Psoas muscle (tissue), 8 donors: ENCODE measurements around the gene HMCN2. TPM values are rescaled to one million over a fixed set of nuclear protein-coding genes. Genes with fewer than 3 reads are reported as not detected.

Experiments
- ATAC-seq, 4 donors: fragments of 200-7000 bp; cut with Tn5 transposase; one replicate each; pipeline ENCODE4 v1.9.1; 2020; ENCODE audit warnings: moderate library complexity in 3 of 4, mild to moderate bottlenecking in 2 of 4
- DNase-seq, 2 donors: peaks; one replicate each; pipeline ENCODE4 v3.0.0-alpha.2; 2020
- H3K27ac ChIP-seq: fragments of 200-600 bp; one replicate; pipeline ENCODE4 v1.8.0; 2022
- H3K27me3 ChIP-seq, 3 donors: fragments of 200-600 bp in 1 of 3; one replicate each; pipeline versions ENCODE4 v1.6.1 to v1.8.0; 2013 to 2022; ENCODE audit warnings: low read length in 2 of 3, mild to moderate bottlenecking in 2 of 3, moderate library complexity in 1 of 3; ENCODE audit not compliant: insufficient read depth in 3 of 3
- H3K36me3 ChIP-seq, 2 donors: fragments of 200-600 bp in 1 of 2; one replicate each; pipeline versions ENCODE4 v1.6.1 to v1.8.0; 2013 to 2022; ENCODE audit warnings: low read depth in 1 of 2, mild to moderate bottlenecking in 1 of 2, moderate library complexity in 1 of 2; ENCODE audit not compliant: insufficient read depth in 1 of 2
- H3K4me1 ChIP-seq: fragments of 200-600 bp; one replicate; pipeline ENCODE4 v1.8.0; 2022
- H3K4me3 ChIP-seq: fragments of 200-600 bp; one replicate; pipeline ENCODE4 v1.8.0; 2022; ENCODE audit warnings: mild to moderate bottlenecking
- H3K9me3 ChIP-seq: fragments of 200-600 bp; one replicate; pipeline ENCODE4 v1.8.0; 2022
- CTCF ChIP-seq: fragments of 200-600 bp; IDR thresholded peaks from one replicate; pipeline ENCODE4 v1.8.0; 2022; ENCODE audit warnings: antibody characterized with exemption
- WGBS, 3 donors: extraction: QIAGEN DNeasy Blood & Tissue Kit; methylation state at CpG; one replicate each; pipeline versions ENCODE4 v1.1.6 to v1.1.7; 2013; 5-methylcytosine and 5-hydroxymethylcytosine counted together
- intact Hi-C, 2 donors: fragments of 100-400 bp; cut with DNase I; formaldehyde crosslinking; loops; one replicate each; pipeline versions ENCODE4 v1.11.0 to v1.14.2; 2022
- polyA plus RNA-seq, 3 donors: library from polyadenylated mRNA; stranded (reverse); fragments of 200-250 nt; gene quantifications; one replicate each; pipeline ENCODE4 v1.2.3, GENCODE V29; 2013
- total RNA-seq, 4 donors: library from RNA; stranded (reverse); fragmentation: NEBNext Ultra II Directional in 2 of 4; extraction: Animal tissue kit (Norgen Biotek cat#: 25700) in 2 of 4; gene quantifications; one replicate each; pipeline versions ENCODE4 v1.2.1 to v1.2.4, GENCODE V29; 2021 to 2023
- donor health status: healthy with polysubstance abuse.
- donor health status: DM: no; HTN: no; CAD: no; lungs with moderate emphysema.
- donor health status: Bipolar disorder and iron deficiency.
- donor health status: healthy.
- donor health status: DM: yes; HTN: yes; CAD: no.
- donor health status: DM: no; HTN: no; CAD: no.
- donor health status: DM: no; HTN: no; CAD: no.
- donor health status: DM: yes; HTN: yes; CAD: no.

The HMCN2 gene
- total and polyA plus RNA-seq, 7 donors, result 3.6 to 13.2 (median 6.7) TPM

GRCh38 chr9:130454812-130455325, 189.3 kb downstream of the HMCN2 start:
- 32 to 97% (median 33%) methylated on average over 3 of the region's 3 CpGs for WGBS, 3 donors
- ATAC-seq, result no peak
- Histone ChIP-seq H3K9me3 (no peaks in the 10 kb centered on the region), H3K4me3 (no peak overlapping the region), H3K27me3 (no peaks in the 10 kb centered on the region), H3K27ac (no peak overlapping the region), H3K36me3 (no peaks in the 10 kb centered on the region), H3K4me1 (peaks cover 16% of the 10 kb centered on the region)
- DNase-seq, result no peak
- no peak for TF ChIP-seq CTCF
- intact Hi-C loops, result no loop called here

GRCh38 chr9:130458027-130458803, 192.7 kb downstream of the HMCN2 start:
- intact Hi-C loops, result no loop called here
- 91 to 94% (median 93%) methylated on average over 23 of the region's 23 CpGs for WGBS, 3 donors
- H3K27ac ChIP-seq, result no peak overlapping the region
- no peak for DNase-seq
- TF ChIP-seq CTCF, result no peak
- no peaks in the 10 kb centered on the region for H3K9me3 ChIP-seq
- H3K27me3 ChIP-seq, result peaks cover 0 to 4% (median 0%) of the 10 kb centered on the region in 3 donors
- no peaks in the 10 kb centered on the region for H3K4me1 ChIP-seq
- no peaks in the 10 kb centered on the region for H3K36me3 ChIP-seq
- ATAC-seq, result no peak
- H3K4me3 ChIP-seq, result no peak overlapping the region

GRCh38 chr9:130458804-130459067, 193.2 kb downstream of the HMCN2 start:
- H3K4me1 ChIP-seq, result no peaks in the 10 kb centered on the region
- no peak overlapping the region for H3K27ac ChIP-seq
- 83 to 93% (median 87%) methylated on average over 5 of the region's 5 CpGs for WGBS, 3 donors
- H3K36me3 ChIP-seq, result no peaks in the 10 kb centered on the region
- H3K27me3 ChIP-seq, result peaks cover 0 to 4% (median 0%) of the 10 kb centered on the region in 3 donors
- ATAC-seq, result no peak
- no peak for DNase-seq
- H3K4me3 ChIP-seq, result no peak overlapping the region
- no peak for TF ChIP-seq CTCF
- H3K9me3 ChIP-seq, result no peaks in the 10 kb centered on the region
- intact Hi-C loops, result no loop called here

- no peak for DNase-seq
- no peak overlapping the region for H3K27ac ChIP-seq
- WGBS, 3 donors, result 74 to 83% (median 79%) methylated on average over 8 of the region's 8 CpGs
Measured at GRCh38 chr9:130459151-130459550, 193.6 kb downstream of the HMCN2 start.

More at GRCh38 chr9:130459151-130459550, 193.6 kb downstream of the HMCN2 start:
- intact Hi-C loops, result no loop called here
- no peaks in the 10 kb centered on the region for H3K4me1 ChIP-seq
- no peaks in the 10 kb centered on the region for H3K9me3 ChIP-seq
- H3K4me3 ChIP-seq, result no peak overlapping the region
- no peak for ATAC-seq
- peaks cover 0 to 3% of the 10 kb centered on the region in 2 donors for H3K36me3 ChIP-seq
- TF ChIP-seq CTCF, result no peak
- peaks cover 0 to 4% (median 0%) of the 10 kb centered on the region in 3 donors for H3K27me3 ChIP-seq
